GM12878 (cell line): ENCODE results near the gene PDZRN3. TPM values are rescaled to one million over a fixed set of nuclear protein-coding genes. Genes with fewer than 3 reads are reported as not detected.
A peak's percentile ranks its signal among the peaks of the same experiment; 100 is the strongest.

Source experiments
- CEBPB ChIP-seq, 2 experiments: fragments of 150-350 bp in 1 of 2; IDR thresholded peaks; 2 replicates each; pipeline ENCODE4 v1.6.1; 2012 to 2014; ENCODE audit warnings: low read depth in 2 of 2, low read length in 2 of 2, borderline replicate concordance in 1 of 2, inconsistent platforms in 1 of 2
- DPF2 ChIP-seq: fragments of 450-650 bp; IDR thresholded peaks from 2 replicates; pipeline ENCODE4 v1.6.1; 2017; ENCODE audit warnings: mild to moderate bottlenecking
- IKZF1 ChIP-seq: fragments of 450-650 bp; conservative IDR thresholded peaks from 2 replicates; pipeline ENCODE4 v1.6.1; 2017; ENCODE audit warnings: antibody characterized with exemption, mild to moderate bottlenecking
- IKZF2 ChIP-seq, 2 experiments: fragments of 450-650 bp; IDR thresholded peaks; 2 replicates each; pipeline ENCODE4 v1.6.1; 2017; ENCODE audit warnings: mild to moderate bottlenecking in 2 of 2, moderate library complexity in 2 of 2
- JUNB ChIP-seq: IDR thresholded peaks from 2 replicates; pipeline ENCODE4 v1.6.1; 2016; ENCODE audit warnings: antibody characterized with exemption, mild to moderate bottlenecking
- MTA2 ChIP-seq: fragments of 450-650 bp; IDR thresholded peaks from 2 replicates; pipeline ENCODE4 v1.6.1; 2016; ENCODE audit warnings: low read depth, mild to moderate bottlenecking, moderate library complexity
- MTA3 ChIP-seq: IDR thresholded peaks from 2 replicates; pipeline ENCODE4 v1.6.1; 2012; ENCODE audit warnings: low read length, inconsistent platforms, borderline replicate concordance
- NFIC ChIP-seq: IDR thresholded peaks from 2 replicates; pipeline ENCODE4 v1.6.1; 2012; ENCODE audit warnings: low read depth, mild to moderate bottlenecking, inconsistent platforms, low read length, moderate library complexity
- NFYB ChIP-seq: IDR thresholded peaks from 2 replicates; pipeline ENCODE4 v1.6.1; 2011; ENCODE audit warnings: low read depth, mild to moderate bottlenecking, low read length, improper control_type of control experiment, moderate library complexity; ENCODE audit not compliant: insufficient read depth
- NR2F1 ChIP-seq: fragments of 450-650 bp; conservative IDR thresholded peaks from 2 replicates; pipeline ENCODE4 v1.6.1; 2017; ENCODE audit warnings: mild to moderate bottlenecking
- PAX5 ChIP-seq: IDR thresholded peaks from 2 replicates; pipeline ENCODE4 v1.6.1; 2011; ENCODE audit warnings: low read depth, low read length, borderline replicate concordance
- POLR2AphosphoS2 ChIP-seq: IDR thresholded peaks from 2 replicates; pipeline ENCODE4 v1.6.1; 2011; ENCODE audit warnings: low read depth, mild to moderate bottlenecking, low read length, improper control_type of control experiment, moderate library complexity
- SREBF1 ChIP-seq: IDR thresholded peaks from 2 replicates; pipeline ENCODE4 v1.6.1; 2012; ENCODE audit warnings: mild to moderate bottlenecking, low read length
- TCF7 ChIP-seq: IDR thresholded peaks from 2 replicates; pipeline ENCODE4 v1.6.1; 2014; ENCODE audit warnings: antibody characterized with exemption, borderline replicate concordance
- ZBED1 ChIP-seq: IDR thresholded peaks from 2 replicates; pipeline ENCODE4 v1.6.1; 2016; ENCODE audit warnings: borderline replicate concordance
- ZNF274 ChIP-seq: IDR thresholded peaks from one replicate; pipeline ENCODE4 v1.8.0; 2011; ENCODE audit not compliant: insufficient read length, insufficient read depth
- polyA plus RNA-seq, 11 experiments: library from polyadenylated mRNA; depleted of rRNA in 4 of 11; unstranded in 6 of 11; stranded (reverse) in 5 of 11; fragments of >200 nt; fragmentation: Nextera tagmentation in 4 of 11; fragmentation: Illumina TruSeq in 1 of 11; extraction: Ambion mirVana in 4 of 11; extraction: Trizol in 1 of 11; gene quantifications; 1 replicate in 1 of 11; 2 replicates in 10 of 11; pipeline versions ENCODE4 v1.2.1 to v1.2.3, GENCODE V29; 2011 to 2016; ENCODE audit warnings: inconsistent platforms in 2 of 11, missing spikeins in 2 of 11, low read depth in 1 of 11
- total RNA-seq, 4 experiments: library from RNA; depleted of rRNA in 3 of 4; stranded (reverse); fragments of >200 nt in 3 of 4; fragmentation: Illumina TruSeq in 1 of 4; extraction: Trizol in 1 of 4; gene quantifications; 2 replicates each; pipeline versions ENCODE4 v1.2.1 to v1.2.3, GENCODE V29; 2013 to 2021
- TF ChIP-seq, protein P1 (sequence below): IDR thresholded peaks from 2 replicates; pipeline ENCODE4 v1.6.1; 2012; ENCODE audit warnings: low read length, inconsistent platforms
- TF ChIP-seq, protein P2 (sequence below): fragments of 450-650 bp; IDR thresholded peaks from 2 replicates; pipeline ENCODE4 v1.6.1; 2017; ENCODE audit warnings: low read depth, mild to moderate bottlenecking, moderate library complexity
- TF ChIP-seq, protein P3 (sequence below): fragments of 150-350 bp; IDR thresholded peaks from 2 replicates; pipeline ENCODE4 v1.6.1; 2016; ENCODE audit warnings: low read depth, low read length
- TF ChIP-seq, protein P4 (sequence below): IDR thresholded peaks from 2 replicates; pipeline ENCODE4 v1.6.1; 2012; ENCODE audit warnings: low read depth, low read length, improper control_type of control experiment

Gene PDZRN3
- total and polyA plus RNA-seq, 10 of the 15 experiments (the other 5 are each of a cell fraction or from before 2014, with no cell fraction given) = 0.07 to 0.37 (median 0.12) TPM; not detected in 6

DNA sequence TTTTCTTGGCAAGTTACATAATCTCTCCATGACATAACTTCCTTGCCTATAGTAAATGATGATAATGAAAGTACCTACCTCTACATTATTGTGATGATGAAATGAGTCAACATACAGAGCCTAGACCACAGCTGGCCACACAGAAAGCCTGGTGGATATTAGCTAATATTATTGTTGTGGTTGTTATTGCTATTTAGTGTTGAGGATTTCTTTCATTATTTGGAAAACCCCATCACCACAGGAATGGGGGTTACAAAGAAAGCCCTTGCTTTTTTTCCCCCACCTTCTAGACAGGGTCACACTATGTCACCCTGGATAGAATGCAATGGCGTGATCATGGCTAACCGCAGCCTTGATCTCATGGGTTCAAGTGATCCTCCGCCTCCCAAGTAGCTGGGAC, 125.0 kb downstream of the PDZRN3 start (continued):
- TF ChIP-seq, protein P1, sequence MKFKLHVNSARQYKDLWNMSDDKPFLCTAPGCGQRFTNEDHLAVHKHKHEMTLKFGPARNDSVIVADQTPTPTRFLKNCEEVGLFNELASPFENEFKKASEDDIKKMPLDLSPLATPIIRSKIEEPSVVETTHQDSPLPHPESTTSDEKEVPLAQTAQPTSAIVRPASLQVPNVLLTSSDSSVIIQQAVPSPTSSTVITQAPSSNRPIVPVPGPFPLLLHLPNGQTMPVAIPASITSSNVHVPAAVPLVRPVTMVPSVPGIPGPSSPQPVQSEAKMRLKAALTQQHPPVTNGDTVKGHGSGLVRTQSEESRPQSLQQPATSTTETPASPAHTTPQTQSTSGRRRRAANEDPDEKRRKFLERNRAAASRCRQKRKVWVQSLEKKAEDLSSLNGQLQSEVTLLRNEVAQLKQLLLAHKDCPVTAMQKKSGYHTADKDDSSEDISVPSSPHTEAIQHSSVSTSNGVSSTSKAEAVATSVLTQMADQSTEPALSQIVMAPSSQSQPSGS = peak; percentile 95
- peak; percentile 95 for TF ChIP-seq JUNB
- no peak; the same call in 1 of the 2 replicates for TF ChIP-seq DPF2
- TF ChIP-seq, protein P2, sequence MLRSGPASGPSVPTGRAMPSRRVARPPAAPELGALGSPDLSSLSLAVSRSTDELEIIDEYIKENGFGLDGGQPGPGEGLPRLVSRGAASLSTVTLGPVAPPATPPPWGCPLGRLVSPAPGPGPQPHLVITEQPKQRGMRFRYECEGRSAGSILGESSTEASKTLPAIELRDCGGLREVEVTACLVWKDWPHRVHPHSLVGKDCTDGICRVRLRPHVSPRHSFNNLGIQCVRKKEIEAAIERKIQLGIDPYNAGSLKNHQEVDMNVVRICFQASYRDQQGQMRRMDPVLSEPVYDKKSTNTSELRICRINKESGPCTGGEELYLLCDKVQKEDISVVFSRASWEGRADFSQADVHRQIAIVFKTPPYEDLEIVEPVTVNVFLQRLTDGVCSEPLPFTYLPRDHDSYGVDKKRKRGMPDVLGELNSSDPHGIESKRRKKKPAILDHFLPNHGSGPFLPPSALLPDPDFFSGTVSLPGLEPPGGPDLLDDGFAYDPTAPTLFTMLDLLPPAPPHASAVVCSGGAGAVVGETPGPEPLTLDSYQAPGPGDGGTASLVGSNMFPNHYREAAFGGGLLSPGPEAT = peak; percentile 58; the same call in 1 of the 2 replicates
- TF ChIP-seq, protein P3, sequence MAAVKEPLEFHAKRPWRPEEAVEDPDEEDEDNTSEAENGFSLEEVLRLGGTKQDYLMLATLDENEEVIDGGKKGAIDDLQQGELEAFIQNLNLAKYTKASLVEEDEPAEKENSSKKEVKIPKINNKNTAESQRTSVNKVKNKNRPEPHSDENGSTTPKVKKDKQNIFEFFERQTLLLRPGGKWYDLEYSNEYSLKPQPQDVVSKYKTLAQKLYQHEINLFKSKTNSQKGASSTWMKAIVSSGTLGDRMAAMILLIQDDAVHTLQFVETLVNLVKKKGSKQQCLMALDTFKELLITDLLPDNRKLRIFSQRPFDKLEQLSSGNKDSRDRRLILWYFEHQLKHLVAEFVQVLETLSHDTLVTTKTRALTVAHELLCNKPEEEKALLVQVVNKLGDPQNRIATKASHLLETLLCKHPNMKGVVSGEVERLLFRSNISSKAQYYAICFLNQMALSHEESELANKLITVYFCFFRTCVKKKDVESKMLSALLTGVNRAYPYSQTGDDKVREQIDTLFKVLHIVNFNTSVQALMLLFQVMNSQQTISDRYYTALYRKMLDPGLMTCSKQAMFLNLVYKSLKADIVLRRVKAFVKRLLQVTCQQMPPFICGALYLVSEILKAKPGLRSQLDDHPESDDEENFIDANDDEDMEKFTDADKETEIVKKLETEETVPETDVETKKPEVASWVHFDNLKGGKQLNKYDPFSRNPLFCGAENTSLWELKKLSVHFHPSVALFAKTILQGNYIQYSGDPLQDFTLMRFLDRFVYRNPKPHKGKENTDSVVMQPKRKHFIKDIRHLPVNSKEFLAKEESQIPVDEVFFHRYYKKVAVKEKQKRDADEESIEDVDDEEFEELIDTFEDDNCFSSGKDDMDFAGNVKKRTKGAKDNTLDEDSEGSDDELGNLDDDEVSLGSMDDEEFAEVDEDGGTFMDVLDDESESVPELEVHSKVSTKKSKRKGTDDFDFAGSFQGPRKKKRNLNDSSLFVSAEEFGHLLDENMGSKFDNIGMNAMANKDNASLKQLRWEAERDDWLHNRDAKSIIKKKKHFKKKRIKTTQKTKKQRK = no peak
- TF ChIP-seq MTA3 = 0 out of 2 replicates have a peak, but pooled peaks have one; percentile 44
- TF ChIP-seq SREBF1 = no peak
- TF ChIP-seq, protein P4, sequence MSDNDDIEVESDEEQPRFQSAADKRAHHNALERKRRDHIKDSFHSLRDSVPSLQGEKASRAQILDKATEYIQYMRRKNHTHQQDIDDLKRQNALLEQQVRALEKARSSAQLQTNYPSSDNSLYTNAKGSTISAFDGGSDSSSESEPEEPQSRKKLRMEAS = no peak
- peak in 1 of 2 experiments; percentile 18; a peak in 1 of 4 replicates for TF ChIP-seq IKZF2 (IDR thresholded peaks at IDR 0.05)
- peak in 1 of 2 experiments; percentile 71; a peak in 1 of 4 replicates for TF ChIP-seq CEBPB (IDR thresholded peaks at IDR 0.05; ENCODE audit: borderline replicate concordance in 1 of 2, low read depth in 2 of 2, low read length in 2 of 2)
- TF ChIP-seq POLR2AphosphoS2 = no peak
- TF ChIP-seq IKZF1 = peak; percentile 19; the same call in 1 of the 2 replicates
- peak; percentile 97 for TF ChIP-seq NFIC
- peak; percentile 91 for TF ChIP-seq ZBED1
- no peak for TF ChIP-seq ZNF274
- no peak for TF ChIP-seq NFYB
- TF ChIP-seq TCF7 = peak; percentile 70; the same call in 1 of the 2 replicates
- no peak for TF ChIP-seq PAX5
- TF ChIP-seq MTA2 = peak; percentile 56; the same call in 1 of the 2 replicates
- peak; percentile 83 for TF ChIP-seq NR2F1
